ENCODE results near the gene TPSD1. TPM values are rescaled to one million over a fixed set of nuclear protein-coding genes. Genes with fewer than 3 reads are reported as not detected.
"Not testable (repeated sequence)": the region's sequence is repeated elsewhere in the genome, so short reads cannot be mapped to it uniquely, and the experiment has no call there.

The TPSD1 gene
- total RNA-seq, 1 experiment from 2014 or later, result 0.26 TPM

GRCh38 chr16:1271380-1271723 is 15.5 kb downstream of the TPSD1 start:
- intact Hi-C loops (cut with micrococcal nuclease; ENCODE audit: unreplicated experiment), result no loop called here
- no peaks in the 10 kb centered on the region for H3K27me3 ChIP-seq (ENCODE audit: control insufficient read depth, insufficient read depth, low read length)
- H3K9me3 ChIP-seq (ENCODE audit: control insufficient read depth, insufficient read depth, low read depth, low read length), result no peaks in the 10 kb centered on the region
- no TSS peak for BruUV-seq (replicated peaks)
- ChIA-PET CTCF (no interaction called here), POLR2A (interaction anchor here (0.9 kb wide), 1 partner anchor 28 kb away, joined by 3 read pairs; no protein-coding TSS in a partner anchor)
- no peak overlapping the region for H3K4me3 ChIP-seq (ENCODE audit: low read depth in 2 of 2, low read length in 2 of 2)
- no peak for DNase-seq (ENCODE audit: low read depth, low spot score)
- H3K4me1 ChIP-seq (ENCODE audit: control insufficient read depth, insufficient read depth, low read length), result no peaks in the 10 kb centered on the region
- no peak for ATAC-seq
- no peaks in the 10 kb centered on the region for H3K36me3 ChIP-seq (ENCODE audit: control insufficient read depth, insufficient read depth, low read length)
- no peak overlapping the region for H3K27ac ChIP-seq (ENCODE audit: low read length)
- in situ Hi-C loops (cut with HindIII; ENCODE audit: low pct_unique_long_range_greater_than_20kb, low sequenced_read_pairs), result no loop called here
- TF ChIP-seq, protein P1, sequence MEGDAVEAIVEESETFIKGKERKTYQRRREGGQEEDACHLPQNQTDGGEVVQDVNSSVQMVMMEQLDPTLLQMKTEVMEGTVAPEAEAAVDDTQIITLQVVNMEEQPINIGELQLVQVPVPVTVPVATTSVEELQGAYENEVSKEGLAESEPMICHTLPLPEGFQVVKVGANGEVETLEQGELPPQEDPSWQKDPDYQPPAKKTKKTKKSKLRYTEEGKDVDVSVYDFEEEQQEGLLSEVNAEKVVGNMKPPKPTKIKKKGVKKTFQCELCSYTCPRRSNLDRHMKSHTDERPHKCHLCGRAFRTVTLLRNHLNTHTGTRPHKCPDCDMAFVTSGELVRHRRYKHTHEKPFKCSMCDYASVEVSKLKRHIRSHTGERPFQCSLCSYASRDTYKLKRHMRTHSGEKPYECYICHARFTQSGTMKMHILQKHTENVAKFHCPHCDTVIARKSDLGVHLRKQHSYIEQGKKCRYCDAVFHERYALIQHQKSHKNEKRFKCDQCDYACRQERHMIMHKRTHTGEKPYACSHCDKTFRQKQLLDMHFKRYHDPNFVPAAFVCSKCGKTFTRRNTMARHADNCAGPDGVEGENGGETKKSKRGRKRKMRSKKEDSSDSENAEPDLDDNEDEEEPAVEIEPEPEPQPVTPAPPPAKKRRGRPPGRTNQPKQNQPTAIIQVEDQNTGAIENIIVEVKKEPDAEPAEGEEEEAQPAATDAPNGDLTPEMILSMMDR (IDR thresholded peaks at IDR 0.05), result no peak
- TF ChIP-seq, protein P2, sequence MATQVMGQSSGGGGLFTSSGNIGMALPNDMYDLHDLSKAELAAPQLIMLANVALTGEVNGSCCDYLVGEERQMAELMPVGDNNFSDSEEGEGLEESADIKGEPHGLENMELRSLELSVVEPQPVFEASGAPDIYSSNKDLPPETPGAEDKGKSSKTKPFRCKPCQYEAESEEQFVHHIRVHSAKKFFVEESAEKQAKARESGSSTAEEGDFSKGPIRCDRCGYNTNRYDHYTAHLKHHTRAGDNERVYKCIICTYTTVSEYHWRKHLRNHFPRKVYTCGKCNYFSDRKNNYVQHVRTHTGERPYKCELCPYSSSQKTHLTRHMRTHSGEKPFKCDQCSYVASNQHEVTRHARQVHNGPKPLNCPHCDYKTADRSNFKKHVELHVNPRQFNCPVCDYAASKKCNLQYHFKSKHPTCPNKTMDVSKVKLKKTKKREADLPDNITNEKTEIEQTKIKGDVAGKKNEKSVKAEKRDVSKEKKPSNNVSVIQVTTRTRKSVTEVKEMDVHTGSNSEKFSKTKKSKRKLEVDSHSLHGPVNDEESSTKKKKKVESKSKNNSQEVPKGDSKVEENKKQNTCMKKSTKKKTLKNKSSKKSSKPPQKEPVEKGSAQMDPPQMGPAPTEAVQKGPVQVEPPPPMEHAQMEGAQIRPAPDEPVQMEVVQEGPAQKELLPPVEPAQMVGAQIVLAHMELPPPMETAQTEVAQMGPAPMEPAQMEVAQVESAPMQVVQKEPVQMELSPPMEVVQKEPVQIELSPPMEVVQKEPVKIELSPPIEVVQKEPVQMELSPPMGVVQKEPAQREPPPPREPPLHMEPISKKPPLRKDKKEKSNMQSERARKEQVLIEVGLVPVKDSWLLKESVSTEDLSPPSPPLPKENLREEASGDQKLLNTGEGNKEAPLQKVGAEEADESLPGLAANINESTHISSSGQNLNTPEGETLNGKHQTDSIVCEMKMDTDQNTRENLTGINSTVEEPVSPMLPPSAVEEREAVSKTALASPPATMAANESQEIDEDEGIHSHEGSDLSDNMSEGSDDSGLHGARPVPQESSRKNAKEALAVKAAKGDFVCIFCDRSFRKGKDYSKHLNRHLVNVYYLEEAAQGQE (IDR thresholded peaks at IDR 0.05; ENCODE audit: insufficient read depth in 1 of 2, low read depth in 2 of 2, low read length in 1 of 2), result no peak
- TF ChIP-seq TCF7L2 (IDR thresholded peaks at IDR 0.05; ENCODE audit: low read depth, low read length) (no peak), POLR2AphosphoS5 (IDR thresholded peaks at IDR 0.05; ENCODE audit: low read depth, low read length) (no peak), SIN3A (IDR thresholded peaks at IDR 0.05; ENCODE audit: borderline replicate concordance, insufficient read depth, low read depth, low read length) (no peak)

DNA sequence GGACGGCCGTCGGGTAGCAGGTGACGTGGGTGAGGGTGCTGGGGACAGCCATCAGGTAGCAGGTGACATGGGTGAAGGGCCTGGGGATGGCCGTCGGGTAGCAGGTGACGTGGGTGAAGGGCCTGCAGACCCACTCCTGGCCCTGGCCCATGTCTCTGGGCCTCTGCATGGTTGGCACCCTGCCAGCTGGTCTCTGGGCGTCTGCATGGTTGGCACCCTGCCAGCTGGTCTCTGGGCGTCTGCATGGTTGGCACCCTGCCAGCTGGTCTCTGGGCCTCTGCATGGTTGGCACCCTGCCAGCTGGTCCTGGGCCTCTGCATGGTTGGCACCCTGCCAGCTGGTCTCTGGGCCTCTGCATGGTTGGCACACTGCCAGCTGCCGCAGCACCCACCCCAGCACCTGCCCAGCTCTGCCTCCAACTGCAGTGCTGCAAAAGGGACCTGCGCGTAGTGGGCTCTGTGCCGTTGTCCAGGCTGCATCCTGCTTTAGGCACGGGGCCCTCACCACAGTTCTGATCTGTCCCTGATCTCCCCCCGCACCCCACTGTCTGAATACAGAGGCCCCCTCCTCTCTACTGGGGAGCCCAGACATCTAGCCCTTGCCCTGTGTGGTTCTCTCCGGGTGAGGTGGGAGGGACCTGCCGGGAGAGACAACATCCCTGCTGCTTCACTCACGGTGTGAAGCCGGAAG is 16.0 kb downstream of the TPSD1 start:
- H3K4me1 ChIP-seq (ENCODE audit: control insufficient read depth, insufficient read depth, low read length); H3K27me3 ChIP-seq (ENCODE audit: control insufficient read depth, insufficient read depth, low read length); CTCF ChIA-PET; ATAC-seq; BruUV-seq (replicated peaks); H3K27ac ChIP-seq (ENCODE audit: low read length); in situ Hi-C loops (cut with HindIII; ENCODE audit: low pct_unique_long_range_greater_than_20kb, low sequenced_read_pairs); DNase-seq (ENCODE audit: low read depth, low spot score); intact Hi-C loops (cut with micrococcal nuclease; ENCODE audit: unreplicated experiment); H3K9me3 ChIP-seq (ENCODE audit: control insufficient read depth, insufficient read depth, low read depth, low read length); H3K36me3 ChIP-seq (ENCODE audit: control insufficient read depth, insufficient read depth, low read length); H3K4me3 ChIP-seq (ENCODE audit: low read depth in 2 of 2, low read length in 2 of 2): not testable (repeated sequence)
- POLR2A ChIA-PET, result interaction anchor here (0.9 kb wide), 1 partner anchor 28 kb away, joined by 3 read pairs; no protein-coding TSS in a partner anchor

DNA sequence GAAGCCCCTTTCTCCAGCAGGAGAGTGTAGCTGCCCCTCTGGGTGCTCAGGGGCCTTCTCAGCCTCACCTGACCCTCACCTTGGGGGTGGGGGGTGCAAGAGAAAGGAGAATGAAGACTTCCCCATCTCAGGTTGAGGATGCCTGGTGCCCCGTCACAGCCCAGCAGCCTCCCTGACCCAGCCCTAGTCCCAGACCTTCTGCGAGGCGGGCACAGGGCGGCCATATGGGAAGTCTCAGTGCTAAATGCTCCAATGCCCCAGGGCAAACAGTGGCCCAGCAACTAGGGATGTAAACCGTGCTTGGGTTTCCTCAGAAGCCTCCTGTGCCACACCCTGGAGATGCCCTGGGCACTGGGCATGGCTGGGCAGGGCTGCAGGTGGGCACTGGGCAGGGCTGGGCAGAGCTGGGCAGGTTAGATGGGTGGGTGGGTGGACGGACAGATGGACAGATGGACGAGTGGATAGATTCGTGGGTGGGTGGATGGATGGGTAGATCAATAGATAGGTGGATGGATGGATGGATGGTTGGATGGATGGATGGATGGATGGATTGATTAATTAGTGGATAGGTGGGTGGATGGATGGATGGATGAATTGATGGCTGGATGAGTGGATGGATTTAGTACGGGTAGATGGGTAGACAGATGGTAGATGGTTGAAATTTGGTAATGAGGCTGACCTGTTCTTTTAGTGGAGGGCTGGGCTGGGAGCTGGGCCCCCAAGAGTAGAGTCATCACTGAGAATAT is 16.8 kb downstream of the TPSD1 start:
- in situ Hi-C loops (cut with HindIII; ENCODE audit: low pct_unique_long_range_greater_than_20kb, low sequenced_read_pairs) (no loop called here), intact Hi-C loops (cut with micrococcal nuclease; ENCODE audit: unreplicated experiment) (no loop called here)
- no peak overlapping the region for H3K4me3 ChIP-seq (ENCODE audit: low read depth in 2 of 2, low read length in 2 of 2)
- no peaks in the 10 kb centered on the region for H3K36me3 ChIP-seq (ENCODE audit: control insufficient read depth, insufficient read depth, low read length)
- ChIA-PET POLR2A (no interaction called here), CTCF (no interaction called here)
- no peak for DNase-seq (ENCODE audit: low read depth, low spot score)
- no peak overlapping the region for H3K27ac ChIP-seq (ENCODE audit: low read length)
- no peak for ATAC-seq
- H3K27me3 ChIP-seq (ENCODE audit: control insufficient read depth, insufficient read depth, low read length), result no peaks in the 10 kb centered on the region
- BruUV-seq (replicated peaks), result no TSS peak
- no peak for TF ChIP-seq SIN3A (IDR thresholded peaks at IDR 0.05; ENCODE audit: borderline replicate concordance, insufficient read depth, low read depth, low read length)
- TF ChIP-seq POLR2AphosphoS5 (IDR thresholded peaks at IDR 0.05; ENCODE audit: low read depth, low read length), result no peak
- TF ChIP-seq, protein P2 (IDR thresholded peaks at IDR 0.05; ENCODE audit: insufficient read depth in 1 of 2, low read depth in 2 of 2, low read length in 1 of 2), result no peak
- TF ChIP-seq TCF7L2 (IDR thresholded peaks at IDR 0.05; ENCODE audit: low read depth, low read length), result no peak
- TF ChIP-seq, protein P1 (IDR thresholded peaks at IDR 0.05), result no peak
- H3K4me1 ChIP-seq (ENCODE audit: control insufficient read depth, insufficient read depth, low read length), result peaks cover under 1% of the 10 kb centered on the region; the same call in 1 of the 2 replicates
- no peaks in the 10 kb centered on the region for H3K9me3 ChIP-seq (ENCODE audit: control insufficient read depth, insufficient read depth, low read depth, low read length)

All from Panc1 (cell line).